T-helper 1 cell treated with Interleukin-12 subunit alpha and Interleukin-12 subunit beta and Interleukin-4 antibody, amounts not matched to agents 30 μg/mL and 1 μg/mL, for 36 hours (primary cell): ENCODE measurements around the gene CLDN22.

Source experiments
- H3K27ac Mint-ChIP-seq: one replicate; pipeline ENCODE4 v1.8.0; 2021; ENCODE audit warnings: mild to moderate bottlenecking, mixed read lengths
- H3K27me3 Mint-ChIP-seq: one replicate; pipeline ENCODE4 v1.8.0; 2021; ENCODE audit warnings: low read depth, mixed read lengths
- H3K36me3 Mint-ChIP-seq: one replicate; pipeline ENCODE4 v1.8.0; 2021; ENCODE audit warnings: low read depth, mixed read lengths
- H3K4me1 Mint-ChIP-seq: one replicate; pipeline ENCODE4 v1.8.0; 2021; ENCODE audit warnings: low read depth, mixed read lengths
- H3K4me3 Mint-ChIP-seq: one replicate; pipeline ENCODE4 v1.8.0; 2021; ENCODE audit warnings: mild to moderate bottlenecking, moderate library complexity, mixed read lengths
- H3K9me3 Mint-ChIP-seq: one replicate; pipeline ENCODE4 v1.8.0; 2021; ENCODE audit warnings: mixed read lengths

CLDN22 gene

DNA sequence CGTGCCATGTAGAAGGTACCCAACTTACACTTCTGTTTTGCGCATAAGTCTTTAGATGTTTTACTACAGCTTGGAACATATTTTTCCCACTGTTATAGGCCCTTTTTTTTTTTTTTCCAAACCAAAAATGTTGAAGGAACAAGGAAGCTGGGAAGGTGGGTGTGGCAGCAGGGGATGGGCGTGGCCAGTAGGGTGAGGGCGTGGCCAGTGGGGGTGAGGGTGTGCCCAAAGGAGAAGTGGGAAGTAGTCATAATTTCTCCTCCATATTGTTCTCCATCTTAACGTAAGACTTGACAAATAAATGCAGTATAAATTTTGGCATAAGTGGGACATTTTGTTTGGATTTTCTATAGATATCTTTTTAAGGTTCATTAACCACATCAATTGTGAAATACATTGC lies 30.4 kb downstream of the CLDN22 start:
- no peaks in the 10 kb centered on the region for H3K4me1 Mint-ChIP-seq
- H3K4me3 Mint-ChIP-seq: no peak overlapping the region
- H3K36me3 Mint-ChIP-seq: no peaks in the 10 kb centered on the region
- no peaks in the 10 kb centered on the region for H3K27me3 Mint-ChIP-seq
- no peaks in the 10 kb centered on the region for H3K9me3 Mint-ChIP-seq
- H3K27ac Mint-ChIP-seq: no peak overlapping the region

DNA sequence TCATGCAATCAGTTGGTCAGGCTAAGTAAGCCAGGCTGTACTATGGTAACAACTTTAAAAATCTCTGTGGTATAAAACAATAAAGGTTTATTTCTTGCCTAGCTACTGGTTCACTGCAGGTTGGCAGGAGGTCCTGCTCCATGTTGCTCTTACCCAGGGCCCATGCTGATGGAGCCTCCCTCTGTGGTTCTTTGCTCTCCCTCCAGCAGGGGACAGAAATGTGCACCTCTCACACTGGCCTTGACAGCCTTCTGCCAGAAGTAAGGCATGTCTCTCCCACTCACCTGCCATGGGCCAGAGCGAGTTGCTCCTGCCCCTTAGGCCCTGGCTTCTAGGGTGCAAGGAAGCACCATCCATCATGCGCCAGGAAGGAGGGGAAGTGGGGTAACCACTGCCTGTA lies 31.1 kb downstream of the CLDN22 start:
- H3K27me3 Mint-ChIP-seq: no peaks in the 10 kb centered on the region
- no peaks in the 10 kb centered on the region for H3K4me1 Mint-ChIP-seq
- no peak overlapping the region for H3K27ac Mint-ChIP-seq
- H3K9me3 Mint-ChIP-seq: no peaks in the 10 kb centered on the region
- H3K4me3 Mint-ChIP-seq: no peak overlapping the region
- H3K36me3 Mint-ChIP-seq: no peaks in the 10 kb centered on the region

- H3K27ac Mint-ChIP-seq: no peak overlapping the region
- no peak overlapping the region for H3K4me3 Mint-ChIP-seq
- H3K36me3 Mint-ChIP-seq: no peaks in the 10 kb centered on the region
- H3K27me3 Mint-ChIP-seq: no peaks in the 10 kb centered on the region
- H3K9me3 Mint-ChIP-seq: no peaks in the 10 kb centered on the region
- no peaks in the 10 kb centered on the region for H3K4me1 Mint-ChIP-seq
These were observed 32.4 kb downstream of the CLDN22 start for GRCh38 chr4:183287677-183288076.

GRCh38 chr4:183287309-183287659 lies 32.8 kb downstream of the CLDN22 start:
- no peak overlapping the region for H3K27ac Mint-ChIP-seq
- no peaks in the 10 kb centered on the region for H3K36me3 Mint-ChIP-seq
- H3K4me1 Mint-ChIP-seq: no peaks in the 10 kb centered on the region
- H3K4me3 Mint-ChIP-seq: no peak overlapping the region
- H3K9me3 Mint-ChIP-seq: no peaks in the 10 kb centered on the region
- H3K27me3 Mint-ChIP-seq: peaks cover 4% of the 10 kb centered on the region

DNA sequence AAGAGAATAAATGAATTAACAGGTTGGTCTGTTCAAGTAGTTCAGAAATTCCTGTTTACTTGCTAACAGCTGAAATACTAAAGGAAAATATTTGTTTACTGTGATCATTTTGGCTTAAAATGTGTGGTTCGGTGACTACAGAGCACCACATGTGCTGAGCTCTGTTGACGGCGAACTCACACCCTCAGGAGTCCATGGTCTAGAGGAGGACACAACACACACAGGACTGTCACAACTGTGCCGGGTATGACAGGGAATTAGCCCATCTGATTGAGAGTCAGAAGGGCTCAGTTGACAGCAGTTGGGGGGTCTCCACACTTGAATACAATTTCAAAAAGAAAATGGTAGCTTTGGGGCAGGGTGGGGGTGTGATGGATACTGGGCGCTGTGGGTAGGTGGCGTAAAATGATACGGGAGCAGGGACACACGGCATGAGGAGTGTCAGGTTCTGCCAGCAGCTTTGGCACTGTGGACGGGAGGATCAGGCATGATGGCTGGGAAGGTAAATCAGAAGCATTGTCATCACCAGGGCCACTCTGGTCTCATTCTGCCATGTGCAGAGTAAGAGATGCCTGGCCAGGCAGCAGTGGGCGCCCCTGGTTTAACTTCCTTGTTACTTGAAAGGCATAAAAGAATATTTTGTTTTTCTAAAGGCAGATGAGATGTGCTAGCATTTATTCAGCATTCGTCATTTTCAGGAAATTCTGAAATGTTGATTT lies 33.3 kb downstream of the CLDN22 start:
- H3K27me3 Mint-ChIP-seq: peaks cover 6% of the 10 kb centered on the region
- H3K4me1 Mint-ChIP-seq: no peaks in the 10 kb centered on the region

DNA sequence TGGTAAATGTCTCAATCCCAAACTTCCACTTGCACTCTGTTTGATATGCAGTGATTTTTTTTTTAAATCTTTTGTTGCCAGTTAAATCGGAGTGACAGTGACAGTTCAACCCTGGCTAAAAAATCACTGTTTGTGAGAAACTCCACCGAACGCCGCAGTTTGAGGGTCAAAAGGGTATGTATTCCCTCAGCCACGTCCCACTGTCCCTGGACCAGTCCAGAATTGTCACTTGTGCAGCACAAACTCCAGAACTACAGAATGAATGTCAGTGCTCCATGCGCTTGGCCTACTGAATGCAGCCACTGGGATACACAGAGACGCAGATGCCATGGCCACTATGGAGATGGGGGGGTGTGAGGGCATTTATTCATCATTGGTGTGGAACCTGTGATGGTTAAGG lies 34.2 kb downstream of the CLDN22 start:
- Mint-ChIP-seq H3K4me3 (no peak overlapping the region), H3K9me3 (no peaks in the 10 kb centered on the region), H3K27ac (no peak overlapping the region), H3K4me1 (no peaks in the 10 kb centered on the region), H3K36me3 (no peaks in the 10 kb centered on the region), H3K27me3 (peaks cover 6% of the 10 kb centered on the region)

More for the DNA sequence above, 33.3 kb downstream of the CLDN22 start:
- H3K4me3 Mint-ChIP-seq: no peak overlapping the region
- no peaks in the 10 kb centered on the region for H3K9me3 Mint-ChIP-seq
- H3K36me3 Mint-ChIP-seq: no peaks in the 10 kb centered on the region
- H3K27ac Mint-ChIP-seq: no peak overlapping the region

DNA sequence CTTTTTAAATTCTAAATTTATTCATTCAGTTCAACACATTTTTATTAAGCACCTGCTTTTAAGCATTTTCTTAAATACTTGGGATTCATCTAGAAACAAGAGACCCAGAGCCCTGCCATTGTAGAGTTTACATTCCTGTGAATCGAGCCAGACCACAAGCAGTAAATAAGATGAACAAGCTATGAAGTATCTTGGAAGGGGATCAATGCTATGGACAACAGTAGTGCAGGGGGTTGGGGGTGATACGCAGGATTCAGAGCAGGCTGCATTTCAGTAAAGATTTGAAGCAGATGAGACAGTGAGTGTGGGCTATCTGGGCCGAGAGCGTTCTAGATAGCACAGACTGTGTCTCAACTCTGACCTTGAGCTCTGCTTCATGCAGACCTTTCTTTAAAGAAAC lies 35.1 kb downstream of the CLDN22 start:
- Mint-ChIP-seq H3K27ac (no peak overlapping the region), H3K4me1 (no peaks in the 10 kb centered on the region), H3K4me3 (no peak overlapping the region), H3K36me3 (no peaks in the 10 kb centered on the region), H3K9me3 (no peaks in the 10 kb centered on the region), H3K27me3 (peaks cover 6% of the 10 kb centered on the region)

GRCh38 chr4:183284258-183284785 lies 35.8 kb downstream of the CLDN22 start:
- Mint-ChIP-seq H3K9me3 (no peaks in the 10 kb centered on the region), H3K27me3 (peaks cover 6% of the 10 kb centered on the region), H3K4me3 (no peak overlapping the region), H3K4me1 (no peaks in the 10 kb centered on the region), H3K27ac (no peak overlapping the region), H3K36me3 (no peaks in the 10 kb centered on the region)

GRCh38 chr4:183276106-183276505 lies 44.0 kb downstream of the CLDN22 start:
- H3K4me1 Mint-ChIP-seq: no peaks in the 10 kb centered on the region
- H3K36me3 Mint-ChIP-seq: no peaks in the 10 kb centered on the region
- no peak overlapping the region for H3K27ac Mint-ChIP-seq
- H3K4me3 Mint-ChIP-seq: no peak overlapping the region
- no peaks in the 10 kb centered on the region for H3K27me3 Mint-ChIP-seq
- H3K9me3 Mint-ChIP-seq: peaks cover 5% of the 10 kb centered on the region

GRCh38 chr4:183272384-183272783 lies 47.7 kb downstream of the CLDN22 start:
- Mint-ChIP-seq H3K27me3 (no peaks in the 10 kb centered on the region), H3K4me1 (no peaks in the 10 kb centered on the region), H3K9me3 (peaks cover 5% of the 10 kb centered on the region), H3K36me3 (no peaks in the 10 kb centered on the region), H3K4me3 (no peak overlapping the region), H3K27ac (no peak overlapping the region)

- no peaks in the 10 kb centered on the region for H3K9me3 Mint-ChIP-seq
- H3K4me1 Mint-ChIP-seq: no peaks in the 10 kb centered on the region
- H3K27ac Mint-ChIP-seq: no peak overlapping the region
- H3K36me3 Mint-ChIP-seq: no peaks in the 10 kb centered on the region
- H3K4me3 Mint-ChIP-seq: no peak overlapping the region
- peaks cover 4% of the 10 kb centered on the region for H3K27me3 Mint-ChIP-seq
These were observed 51.5 kb downstream of the CLDN22 start for GRCh38 chr4:183268556-183268955.
